ENCODE measurements around the gene HOXC11.

HOXC11 gene

DNA sequence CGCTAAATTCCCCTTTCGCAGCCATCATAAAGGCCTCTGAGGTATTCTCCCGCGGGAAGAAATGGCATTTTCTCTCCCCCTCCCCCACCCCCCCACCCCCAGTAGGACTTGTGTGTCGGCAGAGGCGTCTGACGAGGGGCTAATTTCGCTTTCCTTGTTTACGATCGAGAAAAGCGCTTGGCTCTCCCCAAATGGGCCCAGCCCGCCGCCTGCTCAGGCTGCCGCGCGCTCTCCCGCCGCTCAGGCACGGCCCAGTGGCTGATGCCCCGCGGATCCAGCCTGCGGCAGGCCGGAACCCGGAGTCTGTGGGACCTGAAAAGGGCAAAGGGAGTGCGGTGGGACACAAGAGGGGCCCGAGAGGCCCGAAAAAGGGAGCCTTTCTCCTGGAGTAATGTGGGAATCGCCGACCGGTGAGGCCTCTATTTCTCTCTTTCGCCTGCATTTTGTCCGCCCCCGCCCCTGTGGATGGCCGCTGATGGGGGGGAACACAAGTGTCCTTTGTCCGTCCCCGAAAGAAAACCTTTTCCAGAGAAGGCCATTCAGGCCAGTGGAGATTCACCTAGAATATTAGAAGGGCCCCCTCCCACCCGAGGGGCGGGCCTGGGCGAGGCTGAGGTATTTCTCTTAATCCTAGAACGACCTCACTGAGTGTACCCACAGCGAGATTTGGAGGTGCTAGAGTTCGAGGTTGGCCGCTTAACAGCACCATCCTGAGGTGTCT lies 46.3 kb downstream of the HOXC11 start:
- no peak for DNase-seq (ENCODE audit: low spot score in 2 of 2)
- H3K36me3 ChIP-seq (replicated peaks), result no peaks in the 10 kb centered on the region
- H3K4me1 ChIP-seq, result peaks cover 17% of the 10 kb centered on the region
- no peak overlapping the region for H3K4me3 ChIP-seq
- no peaks in the 10 kb centered on the region for H3K27me3 ChIP-seq (ENCODE audit: low read depth)
- H3K9me3 ChIP-seq, result no peaks in the 10 kb centered on the region
- in situ Hi-C loops (cut with MboI; ENCODE audit: low sequenced_read_pairs), result no loop called here

DNA sequence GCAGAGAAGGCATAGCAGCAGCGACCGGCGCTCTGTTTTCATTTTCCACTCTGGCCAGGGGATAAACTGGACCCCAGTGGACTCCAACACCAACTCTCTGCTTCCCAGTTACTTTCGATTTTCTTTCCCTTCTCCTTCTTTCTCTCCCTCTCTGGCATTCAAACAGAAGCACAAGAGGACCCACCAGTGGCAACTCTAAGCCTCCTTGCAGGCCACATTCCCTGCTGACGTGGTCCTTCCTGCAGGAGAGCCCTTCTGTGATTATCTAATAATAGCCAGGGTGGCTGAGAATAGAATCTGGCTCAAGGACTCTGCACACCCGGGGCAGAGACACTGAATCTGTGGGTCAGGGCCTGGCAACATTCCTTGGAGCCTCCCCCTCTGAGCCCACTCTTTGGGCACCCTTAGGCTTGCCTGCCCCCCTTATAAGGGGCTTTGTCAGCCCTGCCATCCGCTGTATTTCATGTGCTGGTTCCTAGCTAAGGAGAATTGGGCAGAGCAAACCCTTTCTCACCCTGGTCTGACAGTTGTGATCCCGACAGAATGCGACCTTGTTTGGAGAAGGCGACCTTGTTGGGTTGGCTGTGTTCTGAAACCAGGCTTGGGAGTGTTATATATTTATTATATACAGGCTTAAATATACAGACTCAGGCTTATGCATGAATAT lies 47.1 kb downstream of the HOXC11 start:
- no peaks in the 10 kb centered on the region for H3K27me3 ChIP-seq (ENCODE audit: low read depth)
- no peak for DNase-seq (ENCODE audit: low spot score in 2 of 2)
- H3K4me3 ChIP-seq, result no peak overlapping the region
- H3K9me3 ChIP-seq, result no peaks in the 10 kb centered on the region
- in situ Hi-C loops (cut with MboI; ENCODE audit: low sequenced_read_pairs), result no loop called here
- no peaks in the 10 kb centered on the region for H3K36me3 ChIP-seq (replicated peaks)
- H3K4me1 ChIP-seq, result peaks cover 17% of the 10 kb centered on the region

DNA sequence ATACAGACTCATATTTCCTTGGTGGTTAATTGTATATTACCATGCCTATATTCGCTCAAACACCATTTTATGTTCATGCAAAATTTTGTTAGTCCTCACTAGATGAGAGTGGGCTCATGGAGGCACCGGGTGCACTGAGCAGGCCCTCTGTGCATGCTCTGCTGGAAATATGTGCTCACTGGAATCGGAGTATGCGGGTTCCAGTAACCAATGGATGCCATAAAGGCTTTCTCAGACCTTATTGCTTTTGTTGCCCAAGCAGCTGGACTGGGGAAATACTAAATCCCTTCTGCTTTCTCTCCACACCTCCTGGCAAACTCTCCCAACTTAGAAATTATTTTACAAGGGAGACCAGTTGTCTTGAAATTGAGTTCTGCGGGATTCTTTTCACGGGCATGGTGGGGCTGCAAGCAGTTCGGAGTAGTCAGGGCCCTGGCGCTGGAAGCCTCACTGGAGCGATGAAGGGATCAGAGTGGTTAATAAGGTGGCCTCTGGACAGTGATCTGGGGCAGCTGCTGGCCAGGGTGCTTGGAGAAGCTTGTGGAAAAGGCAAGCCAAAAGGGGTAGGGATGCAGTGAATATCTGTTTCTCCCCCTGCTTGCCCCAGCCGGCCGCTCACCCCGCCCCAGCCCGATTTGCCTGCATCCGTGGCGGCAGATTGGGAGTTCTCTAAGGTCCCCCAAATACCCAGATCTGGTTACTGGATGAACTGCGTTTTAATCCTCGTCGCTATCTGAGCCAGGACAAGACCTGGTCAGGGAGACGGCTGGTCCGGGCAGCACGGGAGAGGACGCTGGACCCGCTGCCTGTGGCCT lies 47.9 kb downstream of the HOXC11 start:
- no peaks in the 10 kb centered on the region for H3K9me3 ChIP-seq
- in situ Hi-C loops (cut with MboI; ENCODE audit: low sequenced_read_pairs), result no loop called here
- no peak for DNase-seq (ENCODE audit: low spot score in 2 of 2)
- peaks cover 14% of the 10 kb centered on the region for H3K4me1 ChIP-seq
- H3K36me3 ChIP-seq (replicated peaks), result no peaks in the 10 kb centered on the region
- no peaks in the 10 kb centered on the region for H3K27me3 ChIP-seq (ENCODE audit: low read depth)
- no peak overlapping the region for H3K4me3 ChIP-seq

DNA sequence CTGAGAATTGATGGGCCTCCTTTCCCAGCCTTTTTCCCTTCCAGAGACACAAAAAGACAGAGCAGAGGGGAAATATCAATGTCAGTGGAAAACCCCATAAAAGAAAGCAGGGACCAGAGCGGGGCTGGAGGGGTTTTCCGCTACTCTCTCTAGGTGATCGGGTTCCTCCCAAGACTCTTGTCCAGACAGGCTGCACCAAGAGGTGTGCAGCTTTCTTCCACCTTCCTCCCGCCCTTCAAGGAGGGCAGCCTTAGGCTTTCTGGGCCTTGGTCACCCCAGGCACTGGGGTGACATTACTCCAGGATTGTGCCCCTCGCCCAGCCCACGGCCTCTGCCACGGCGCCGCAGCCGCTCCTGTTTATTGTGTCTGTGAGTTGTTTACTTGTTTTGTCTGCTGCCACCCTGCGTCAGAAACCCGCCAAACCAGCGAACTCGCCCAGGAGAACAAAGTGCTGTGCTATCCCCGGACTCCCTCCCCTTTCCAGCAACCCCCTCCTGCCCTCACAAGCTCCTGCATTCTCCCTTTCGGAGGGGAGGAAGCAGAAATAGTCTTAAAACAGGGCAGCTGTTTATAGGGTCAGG lies 48.6 kb downstream of the HOXC11 start:
- in situ Hi-C loops (cut with MboI; ENCODE audit: low sequenced_read_pairs), result no loop called here
- Histone ChIP-seq H3K9me3 (no peaks in the 10 kb centered on the region), H3K4me1 (peaks cover 11% of the 10 kb centered on the region), H3K27me3 (ENCODE audit: low read depth) (no peaks in the 10 kb centered on the region), H3K4me3 (no peak overlapping the region), H3K36me3 (replicated peaks) (no peaks in the 10 kb centered on the region)
- no peak for DNase-seq (ENCODE audit: low spot score in 2 of 2)

DNA sequence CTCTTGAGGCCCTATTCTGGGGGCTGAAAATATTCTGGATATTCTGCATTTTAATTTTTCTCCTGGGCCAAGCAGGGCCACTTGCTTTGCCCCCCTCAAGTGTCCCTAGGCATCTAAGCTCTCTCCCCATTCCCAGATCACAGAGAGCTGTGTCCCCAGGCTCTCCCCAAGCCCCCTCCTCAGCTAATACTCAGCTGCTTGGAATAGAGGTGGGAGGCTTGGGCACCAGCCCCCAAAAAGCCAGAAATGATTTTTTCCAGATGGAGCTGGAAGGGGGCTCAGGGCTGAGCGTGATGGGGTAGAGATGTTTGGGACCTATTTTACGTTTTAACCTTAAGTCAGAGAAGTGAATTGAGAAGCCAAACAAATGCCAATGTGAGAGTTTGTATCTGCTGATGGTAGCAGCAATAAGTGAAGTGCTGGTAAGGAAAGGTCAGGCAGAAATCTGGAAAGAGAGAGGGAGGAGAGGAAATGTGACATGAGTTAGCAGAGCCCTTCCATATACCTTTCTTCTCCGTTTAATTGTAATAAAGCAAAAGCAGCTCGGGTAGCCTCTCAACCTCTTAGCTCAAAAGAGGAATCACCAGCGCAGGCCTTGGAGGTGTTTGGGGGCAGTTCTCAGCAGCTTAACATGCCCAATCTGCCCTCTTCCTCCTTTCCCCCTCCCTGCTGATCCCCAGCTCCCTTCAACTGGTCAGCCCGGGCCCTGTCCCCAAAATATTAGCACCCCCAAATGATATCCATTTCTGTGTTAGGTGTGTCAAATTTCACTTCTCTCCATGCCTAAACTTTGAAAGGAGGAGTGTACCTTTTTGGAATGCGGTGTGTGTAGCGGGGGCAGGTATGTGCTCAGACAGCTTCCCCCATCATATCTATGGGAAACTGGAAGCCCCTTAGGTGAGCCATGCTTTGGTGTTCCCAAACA lies 50.3 kb downstream of the HOXC11 start:
- DNase-seq (ENCODE audit: low spot score in 2 of 2), result no peak
- in situ Hi-C loops (cut with MboI; ENCODE audit: low sequenced_read_pairs), result no loop called here
- H3K4me3 ChIP-seq, result no peak overlapping the region
- no peaks in the 10 kb centered on the region for H3K36me3 ChIP-seq (replicated peaks)
- H3K9me3 ChIP-seq, result no peaks in the 10 kb centered on the region
- H3K4me1 ChIP-seq, result peaks cover 10% of the 10 kb centered on the region
- no peaks in the 10 kb centered on the region for H3K27me3 ChIP-seq (ENCODE audit: low read depth)

DNA sequence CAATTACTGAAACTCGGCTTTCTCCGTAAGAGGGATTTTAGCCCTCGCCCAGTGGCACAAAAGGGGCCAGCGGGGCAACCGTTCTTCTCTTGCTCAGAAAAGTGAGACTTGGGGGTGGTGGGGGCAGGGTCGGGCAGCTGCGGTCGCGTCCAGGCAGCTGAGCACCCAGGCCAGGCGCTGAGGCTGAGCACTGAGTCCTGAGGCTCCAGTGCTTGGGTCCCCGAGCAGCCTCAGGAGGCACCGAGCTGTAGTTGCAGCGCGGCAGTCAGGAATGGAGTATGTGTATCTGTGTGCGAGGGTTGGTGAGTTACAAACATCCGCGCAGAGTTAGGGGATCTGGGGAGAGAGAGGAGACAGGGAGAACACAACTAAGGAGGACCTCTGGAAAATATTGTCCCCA lies 51.2 kb downstream of the HOXC11 start:
- DNase-seq (ENCODE audit: low spot score in 2 of 2), result no peak
- in situ Hi-C loops (cut with MboI; ENCODE audit: low sequenced_read_pairs), result no loop called here
- Histone ChIP-seq H3K9me3 (no peaks in the 10 kb centered on the region), H3K36me3 (replicated peaks) (no peaks in the 10 kb centered on the region), H3K4me3 (no peak overlapping the region), H3K4me1 (peaks cover 9% of the 10 kb centered on the region), H3K27me3 (ENCODE audit: low read depth) (no peaks in the 10 kb centered on the region)

DNA sequence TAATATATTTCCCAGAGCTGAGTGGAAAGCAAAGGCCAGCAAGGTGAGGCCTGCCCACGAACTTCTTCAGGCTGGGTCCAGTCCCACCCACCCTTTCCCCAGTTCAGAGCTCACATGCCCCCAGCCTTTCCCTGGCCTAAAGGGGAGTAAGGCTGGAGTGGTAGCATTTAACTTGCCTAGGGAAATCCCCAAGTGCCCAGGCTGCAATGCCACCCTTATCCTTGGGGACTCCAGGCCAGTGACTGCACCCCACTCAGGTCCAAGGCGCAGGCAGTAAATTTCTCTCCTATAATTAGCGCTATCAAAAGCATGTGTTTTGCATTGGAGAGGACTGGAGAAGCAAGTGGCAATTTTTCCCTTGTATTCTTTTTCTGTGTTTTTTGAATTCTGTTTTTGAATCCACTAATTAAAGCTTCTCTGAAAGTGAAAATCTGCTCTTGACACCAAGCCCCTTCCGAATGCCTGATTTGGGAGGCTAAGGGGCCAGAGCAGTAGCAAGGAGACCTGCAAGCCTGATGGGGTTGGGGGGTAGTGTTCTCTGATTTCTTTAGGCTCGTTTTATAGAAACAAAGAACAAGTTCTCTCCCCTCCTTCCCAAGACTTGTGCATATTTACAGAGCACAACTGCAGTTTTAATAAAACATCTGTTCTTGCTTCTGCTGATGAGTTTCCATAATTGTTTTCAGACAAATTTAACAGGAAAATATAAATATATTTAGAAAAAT lies 51.8 kb downstream of the HOXC11 start:
- no peaks in the 10 kb centered on the region for H3K9me3 ChIP-seq
- no peaks in the 10 kb centered on the region for H3K36me3 ChIP-seq (replicated peaks)
- in situ Hi-C loops (cut with MboI; ENCODE audit: low sequenced_read_pairs), result no loop called here
- H3K4me1 ChIP-seq, result peaks cover 4% of the 10 kb centered on the region; the same call in 1 of the 2 replicates
- no peak overlapping the region for H3K4me3 ChIP-seq
- no peaks in the 10 kb centered on the region for H3K27me3 ChIP-seq (ENCODE audit: low read depth)
- no peak for DNase-seq (ENCODE audit: low spot score in 2 of 2)

DNA sequence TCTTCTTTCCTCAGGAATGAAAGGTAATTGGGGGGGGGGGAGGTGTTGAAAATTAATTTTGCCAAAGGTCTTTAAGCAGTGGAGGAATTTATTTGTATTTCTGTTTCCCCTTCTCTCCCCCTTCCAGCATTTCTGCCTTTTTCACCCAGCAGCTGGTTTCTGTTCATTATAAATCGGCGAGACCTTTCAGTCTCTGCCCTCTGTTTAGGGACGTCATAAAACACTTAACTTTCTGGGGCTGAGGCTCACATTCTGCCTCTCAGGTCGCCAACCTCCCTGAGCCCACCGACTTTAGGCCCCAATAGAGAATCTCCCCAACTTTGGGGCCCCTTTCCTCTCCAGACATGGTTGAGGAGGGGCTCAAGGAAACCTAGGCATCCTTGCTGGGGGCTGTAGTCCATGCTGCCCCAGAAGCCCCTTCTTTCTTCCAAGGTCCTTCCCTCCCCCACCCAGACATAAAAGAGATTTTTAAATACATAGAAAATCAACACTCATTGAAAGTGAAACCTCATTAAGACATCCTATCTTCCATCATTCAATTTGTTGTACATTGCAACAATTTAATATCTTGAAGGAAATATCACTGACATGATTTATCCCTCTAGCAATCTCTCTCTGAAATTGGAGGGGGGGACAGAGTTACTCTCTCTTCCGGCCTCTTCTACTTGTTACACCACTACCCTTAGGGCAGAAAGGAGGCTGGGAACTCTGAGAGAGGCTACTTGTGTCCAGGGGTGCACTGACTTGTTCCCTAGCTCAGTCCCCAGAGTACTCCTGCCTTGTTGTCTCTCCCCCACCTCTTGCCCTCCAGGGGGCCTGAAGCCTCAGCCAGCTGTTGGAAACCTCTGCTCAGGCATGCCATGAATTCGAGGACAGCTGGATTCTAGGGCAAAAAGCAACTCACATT lies 52.8 kb downstream of the HOXC11 start:
- Histone ChIP-seq H3K36me3 (replicated peaks) (no peaks in the 10 kb centered on the region), H3K27me3 (ENCODE audit: low read depth) (no peaks in the 10 kb centered on the region), H3K4me3 (no peak overlapping the region), H3K4me1 (peaks cover 4% of the 10 kb centered on the region; the same call in 1 of the 2 replicates), H3K9me3 (no peaks in the 10 kb centered on the region)
- in situ Hi-C loops (cut with MboI; ENCODE audit: low sequenced_read_pairs), result no loop called here
- DNase-seq (ENCODE audit: low spot score in 2 of 2), result no peak

DNA sequence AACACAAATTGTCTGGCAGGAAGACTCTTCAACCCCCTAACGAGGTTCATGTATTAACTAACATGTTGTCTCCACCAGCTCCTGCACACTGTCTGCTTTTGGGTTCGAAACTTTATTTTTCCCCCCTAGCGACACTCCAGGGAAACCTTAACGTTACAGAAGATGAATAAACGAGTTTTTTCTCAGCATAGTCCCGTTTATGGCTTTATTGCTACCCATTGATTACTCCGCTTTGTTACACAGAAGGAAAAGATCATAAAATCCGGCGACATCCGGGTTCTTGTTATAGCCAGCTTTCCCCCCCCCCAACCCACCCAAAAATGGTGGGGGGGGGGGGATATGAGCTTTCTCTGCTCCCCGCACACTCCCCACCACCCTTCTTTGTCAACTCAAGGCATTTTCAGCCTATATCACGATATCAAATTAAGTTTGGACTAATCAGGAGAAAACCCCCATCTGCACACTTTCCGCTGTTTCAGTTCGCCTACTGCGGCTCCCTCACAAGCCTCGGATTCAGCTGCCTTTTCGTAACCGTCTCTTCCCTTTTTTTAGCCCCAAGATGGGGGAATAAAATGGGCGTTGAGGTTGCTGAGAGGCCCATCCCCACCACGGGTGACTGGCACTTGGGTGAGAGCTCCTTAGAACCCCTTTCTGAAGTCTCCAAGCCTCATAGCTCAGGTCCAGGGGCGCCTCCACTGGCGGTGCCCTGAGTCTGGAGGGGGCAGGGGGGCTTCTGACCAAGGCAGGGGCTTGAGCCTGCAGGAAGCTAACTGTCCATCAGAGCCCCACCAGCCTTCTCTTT lies 53.9 kb downstream of the HOXC11 start:
- Histone ChIP-seq H3K4me3 (no peak overlapping the region), H3K27me3 (ENCODE audit: low read depth) (no peaks in the 10 kb centered on the region), H3K9me3 (no peaks in the 10 kb centered on the region), H3K36me3 (replicated peaks) (no peaks in the 10 kb centered on the region), H3K4me1 (peaks cover 4% of the 10 kb centered on the region; the same call in 1 of the 2 replicates)
- in situ Hi-C loops (cut with MboI; ENCODE audit: low sequenced_read_pairs), result no loop called here
- no peak for DNase-seq (ENCODE audit: low spot score in 2 of 2)
